GM23338 (cell line): ENCODE data around the gene HLA-DOA. TPM values are rescaled to one million over a fixed set of nuclear protein-coding genes. Genes with fewer than 3 reads are reported as not detected.
A peak's percentile ranks its signal among the peaks of the same experiment; 100 is the strongest.

Source experiments
- ATAC-seq: fragments of 200-7000 bp; cut with Tn5 transposase; 3 replicates; pipeline ENCODE4 v1.9.1; 2020
- DNase-seq: peaks from one replicate; pipeline ENCODE4 v3.0.0-alpha.2; 2015; ENCODE audit warnings: low spot score
- H2AFZ ChIP-seq: fragments of 200-600 bp; sonication (generic); 2 replicates; pipeline ENCODE4 v1.8.0; 2016; ENCODE audit warnings: antibody characterized with exemption, mild to moderate bottlenecking, moderate library complexity
- H3F3A ChIP-seq: fragments of 200-600 bp; sonication (generic); replicated peaks from 2 replicates; pipeline ENCODE4 v1.8.0; 2017; ENCODE audit warnings: antibody characterized with exemption, mixed run types, low read depth
- H3K27ac ChIP-seq: fragments of 200-600 bp; sonication (generic); 2 replicates; pipeline ENCODE4 v1.6.1; 2016; ENCODE audit warnings: low read depth
- H3K27me3 ChIP-seq: fragments of 200-600 bp; sonication (generic); 2 replicates; pipeline ENCODE4 v1.8.0; 2016; ENCODE audit warnings: mild to moderate bottlenecking, mixed run types, moderate library complexity; ENCODE audit not compliant: insufficient read depth
- H3K36me3 ChIP-seq: fragments of 200-600 bp; sonication (generic); 2 replicates; pipeline ENCODE4 v1.8.0; 2016; ENCODE audit warnings: mild to moderate bottlenecking; ENCODE audit not compliant: insufficient read depth
- H3K4me1 ChIP-seq: fragments of 200-600 bp; sonication (generic); 2 replicates; pipeline ENCODE4 v1.8.0; 2016; ENCODE audit warnings: mild to moderate bottlenecking, moderate library complexity; ENCODE audit not compliant: insufficient read depth
- H3K4me2 ChIP-seq: fragments of 200-600 bp; sonication (generic); 2 replicates; pipeline ENCODE4 v1.7.1; 2017; ENCODE audit warnings: mixed run types
- H3K4me3 ChIP-seq: fragments of 200-600 bp; sonication (generic); 2 replicates; pipeline ENCODE4 v1.6.1; 2016; ENCODE audit warnings: mixed run types
- H3K79me2 ChIP-seq: fragments of 200-600 bp; sonication (generic); replicated peaks from 2 replicates; pipeline ENCODE4 v1.8.0; 2017; ENCODE audit warnings: mild to moderate bottlenecking; ENCODE audit not compliant: insufficient read depth
- H3K9me2 ChIP-seq: fragments of 200-600 bp; sonication (generic); 2 replicates; pipeline ENCODE4 v1.8.0; 2017; ENCODE audit not compliant: insufficient read depth
- H4K20me1 ChIP-seq: fragments of 200-600 bp; sonication (generic); replicated peaks from 2 replicates; pipeline ENCODE4 v1.8.0; 2017; ENCODE audit warnings: mild to moderate bottlenecking; ENCODE audit not compliant: insufficient read depth
- H3K27ac Mint-ChIP-seq: 2 replicates; pipeline ENCODE4 v1.8.0; 2020; ENCODE audit warnings: inconsistent platforms, mild to moderate bottlenecking, moderate library complexity, mixed read lengths
- H3K27me3 Mint-ChIP-seq: 3 replicates; pipeline ENCODE4 v1.8.0; 2022; ENCODE audit warnings: low read depth, mild to moderate bottlenecking, moderate library complexity, mixed read lengths, inconsistent platforms; ENCODE audit not compliant: insufficient read depth, poor library complexity
- H3K36me3 Mint-ChIP-seq: 3 replicates; pipeline ENCODE4 v1.8.0; 2021; ENCODE audit warnings: low read depth, mild to moderate bottlenecking, inconsistent platforms, moderate library complexity, mixed read lengths
- H3K4me1 Mint-ChIP-seq: 3 replicates; pipeline ENCODE4 v1.8.0; 2020; ENCODE audit warnings: mild to moderate bottlenecking, inconsistent platforms, mixed read lengths
- H3K4me3 Mint-ChIP-seq: 3 replicates; pipeline ENCODE4 v1.8.0; 2021; ENCODE audit warnings: moderate library complexity, mild to moderate bottlenecking, inconsistent platforms, mixed read lengths
- H3K9me3 Mint-ChIP-seq: 3 replicates; pipeline ENCODE4 v1.8.0; 2020; ENCODE audit warnings: moderate library complexity, mild to moderate bottlenecking, inconsistent platforms, mixed read lengths
- EZH2 ChIP-seq: fragments of 200-600 bp; sonication (generic); IDR thresholded peaks from one replicate; pipeline ENCODE4 v1.8.0; 2017; ENCODE audit warnings: antibody characterized with exemption, mild to moderate bottlenecking, low read depth; ENCODE audit not compliant: unreplicated experiment
- EZH2phosphoT487 ChIP-seq: fragments of 200-600 bp; sonication (generic); IDR thresholded peaks from one replicate; pipeline ENCODE4 v1.8.1; 2018; ENCODE audit warnings: antibody characterized with exemption; ENCODE audit not compliant: unreplicated experiment
- JUNB ChIP-seq: IDR thresholded peaks from one replicate; pipeline ENCODE4 v1.6.1; 2016; ENCODE audit warnings: antibody characterized with exemption; ENCODE audit not compliant: unreplicated experiment
- NANOG ChIP-seq: IDR thresholded peaks from 2 replicates; pipeline ENCODE4 v1.6.1; 2016; ENCODE audit warnings: antibody characterized with exemption, borderline replicate concordance
- POLR2AphosphoS5 ChIP-seq: IDR thresholded peaks from 2 replicates; pipeline ENCODE4 v1.6.1; 2016; ENCODE audit warnings: antibody characterized with exemption, low read depth
- STAT1 ChIP-seq: IDR thresholded peaks from one replicate; pipeline ENCODE4 v1.6.1; 2016; ENCODE audit warnings: antibody characterized with exemption; ENCODE audit not compliant: unreplicated experiment
- ZNF114 ChIP-seq: fragments of 250-450 bp; sonication (Bioruptor Pico); IDR thresholded peaks from 2 replicates; pipeline ENCODE4 v1.5.0; 2020; ENCODE audit warnings: mild to moderate bottlenecking, moderate library complexity
- ZNF331 ChIP-seq: fragments of 250-450 bp; sonication (Bioruptor Pico); IDR thresholded peaks from 2 replicates; pipeline ENCODE4 v1.5.0; 2020; ENCODE audit warnings: low read depth, mild to moderate bottlenecking, moderate library complexity
- polyA plus RNA-seq: library from polyadenylated mRNA; unstranded; fragments of >200 nt; fragmentation: Nextera tagmentation; extraction: Ambion mirVana; gene quantifications from 2 replicates; pipeline ENCODE4 v1.2.1, GENCODE V29; 2016
- total RNA-seq: library from RNA; depleted of rRNA; stranded (reverse); fragments of >200 nt; shearing (Covaris generic); gene quantifications from 2 replicates; pipeline ENCODE4 v1.2.3, GENCODE V29; 2014
- TF ChIP-seq, protein P1 (sequence below): IDR thresholded peaks from 2 replicates; pipeline ENCODE4 v1.6.1; 2016; ENCODE audit warnings: antibody characterized with exemption
- TF ChIP-seq, protein P2 (sequence below), 2 experiments: fragments of 200-600 bp in 1 of 2; sonication (generic) in 1 of 2; conservative IDR thresholded peaks; 2 replicates each; pipeline versions ENCODE4 v1.5.1 to v1.6.1; 2016 to 2017; ENCODE audit warnings: antibody characterized with exemption in 2 of 2, low read depth in 2 of 2, mild to moderate bottlenecking in 2 of 2, moderate library complexity in 1 of 2
- TF ChIP-seq, protein P3 (sequence below): IDR thresholded peaks from one replicate; pipeline ENCODE4 v1.6.1; 2018; ENCODE audit warnings: antibody characterized with exemption; ENCODE audit not compliant: unreplicated experiment

Gene HLA-DOA
- total and polyA plus RNA-seq, 2 experiments from 2014 or later: 4.8 to 30.5 TPM

DNA sequence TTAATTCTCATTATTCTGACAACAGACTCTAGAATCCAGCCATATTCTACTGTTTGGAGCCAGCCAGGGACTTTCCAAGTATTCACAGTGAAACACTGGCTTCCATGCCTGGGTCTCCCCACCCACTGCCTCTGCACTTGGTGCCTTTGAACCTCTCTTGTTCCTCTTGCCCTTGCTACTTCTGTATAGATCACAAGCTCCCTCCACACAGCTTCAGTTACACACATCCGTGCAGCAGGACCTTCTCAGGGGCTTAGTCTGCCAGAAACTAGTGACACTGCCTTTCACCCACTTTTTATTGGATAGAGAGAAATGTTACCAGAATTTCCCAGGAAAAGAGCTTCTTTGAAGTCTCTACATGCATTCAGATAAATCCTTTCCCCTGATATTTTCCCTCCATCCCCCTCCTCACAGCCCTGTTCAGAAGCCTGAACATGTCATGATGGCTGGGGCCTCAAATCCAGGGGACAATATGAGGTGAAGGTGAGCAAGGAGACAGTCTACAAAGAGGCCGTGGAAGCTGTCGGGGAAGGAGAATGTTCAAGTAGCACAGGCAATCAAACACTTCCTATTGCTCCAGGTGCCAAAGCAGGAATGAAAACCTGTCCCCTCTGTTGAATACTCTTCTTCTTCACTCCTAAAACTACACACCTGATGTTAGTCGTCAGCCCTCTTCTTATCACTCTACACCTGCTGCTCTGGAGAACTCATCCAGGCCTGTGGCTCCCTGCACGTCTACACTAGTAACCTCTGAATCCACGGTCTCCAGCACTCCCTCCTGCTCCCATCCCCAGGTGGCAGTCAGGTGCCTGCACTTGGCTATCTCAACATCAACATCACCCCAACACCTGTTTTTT, 20.2 kb upstream of the HLA-DOA start:
- Mint-ChIP-seq H3K27ac (no peak overlapping the region), H3K27me3 (peaks cover 8% of the 10 kb centered on the region), H3K36me3 (no peaks in the 10 kb centered on the region), H3K9me3 (no peaks in the 10 kb centered on the region), H3K4me3 (no peak overlapping the region), H3K4me1 (peaks cover 12% of the 10 kb centered on the region)
- H3K4me3 ChIP-seq: no peak overlapping the region
- no peaks in the 10 kb centered on the region for H3K4me1 ChIP-seq
- H3K9me2 ChIP-seq: no peaks in the 10 kb centered on the region
- no peak overlapping the region for H3K4me2 ChIP-seq
- peak overlapping the region; percentile 61; the same call in 1 of the 2 replicates for H2AFZ ChIP-seq
- no peaks in the 10 kb centered on the region for H4K20me1 ChIP-seq
- peak; percentile 28 for DNase-seq
- H3K36me3 ChIP-seq: no peaks in the 10 kb centered on the region
- no peaks in the 10 kb centered on the region for H3K79me2 ChIP-seq
- no peaks in the 10 kb centered on the region for H3K27me3 ChIP-seq
- H3K27ac ChIP-seq: no peak overlapping the region
- ATAC-seq: peak; percentile 79
- H3F3A ChIP-seq: no peaks in the 10 kb centered on the region
- TF ChIP-seq, protein P1, sequence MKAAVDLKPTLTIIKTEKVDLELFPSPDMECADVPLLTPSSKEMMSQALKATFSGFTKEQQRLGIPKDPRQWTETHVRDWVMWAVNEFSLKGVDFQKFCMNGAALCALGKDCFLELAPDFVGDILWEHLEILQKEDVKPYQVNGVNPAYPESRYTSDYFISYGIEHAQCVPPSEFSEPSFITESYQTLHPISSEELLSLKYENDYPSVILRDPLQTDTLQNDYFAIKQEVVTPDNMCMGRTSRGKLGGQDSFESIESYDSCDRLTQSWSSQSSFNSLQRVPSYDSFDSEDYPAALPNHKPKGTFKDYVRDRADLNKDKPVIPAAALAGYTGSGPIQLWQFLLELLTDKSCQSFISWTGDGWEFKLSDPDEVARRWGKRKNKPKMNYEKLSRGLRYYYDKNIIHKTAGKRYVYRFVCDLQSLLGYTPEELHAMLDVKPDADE: no peak
- TF ChIP-seq, protein P2, sequence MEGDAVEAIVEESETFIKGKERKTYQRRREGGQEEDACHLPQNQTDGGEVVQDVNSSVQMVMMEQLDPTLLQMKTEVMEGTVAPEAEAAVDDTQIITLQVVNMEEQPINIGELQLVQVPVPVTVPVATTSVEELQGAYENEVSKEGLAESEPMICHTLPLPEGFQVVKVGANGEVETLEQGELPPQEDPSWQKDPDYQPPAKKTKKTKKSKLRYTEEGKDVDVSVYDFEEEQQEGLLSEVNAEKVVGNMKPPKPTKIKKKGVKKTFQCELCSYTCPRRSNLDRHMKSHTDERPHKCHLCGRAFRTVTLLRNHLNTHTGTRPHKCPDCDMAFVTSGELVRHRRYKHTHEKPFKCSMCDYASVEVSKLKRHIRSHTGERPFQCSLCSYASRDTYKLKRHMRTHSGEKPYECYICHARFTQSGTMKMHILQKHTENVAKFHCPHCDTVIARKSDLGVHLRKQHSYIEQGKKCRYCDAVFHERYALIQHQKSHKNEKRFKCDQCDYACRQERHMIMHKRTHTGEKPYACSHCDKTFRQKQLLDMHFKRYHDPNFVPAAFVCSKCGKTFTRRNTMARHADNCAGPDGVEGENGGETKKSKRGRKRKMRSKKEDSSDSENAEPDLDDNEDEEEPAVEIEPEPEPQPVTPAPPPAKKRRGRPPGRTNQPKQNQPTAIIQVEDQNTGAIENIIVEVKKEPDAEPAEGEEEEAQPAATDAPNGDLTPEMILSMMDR (conservative IDR thresholded peaks at IDR 0.05; ENCODE audit: low read depth in 2 of 2): peak in 1 of 2 experiments; percentile 31; a peak in 2 of 4 replicates

DNA sequence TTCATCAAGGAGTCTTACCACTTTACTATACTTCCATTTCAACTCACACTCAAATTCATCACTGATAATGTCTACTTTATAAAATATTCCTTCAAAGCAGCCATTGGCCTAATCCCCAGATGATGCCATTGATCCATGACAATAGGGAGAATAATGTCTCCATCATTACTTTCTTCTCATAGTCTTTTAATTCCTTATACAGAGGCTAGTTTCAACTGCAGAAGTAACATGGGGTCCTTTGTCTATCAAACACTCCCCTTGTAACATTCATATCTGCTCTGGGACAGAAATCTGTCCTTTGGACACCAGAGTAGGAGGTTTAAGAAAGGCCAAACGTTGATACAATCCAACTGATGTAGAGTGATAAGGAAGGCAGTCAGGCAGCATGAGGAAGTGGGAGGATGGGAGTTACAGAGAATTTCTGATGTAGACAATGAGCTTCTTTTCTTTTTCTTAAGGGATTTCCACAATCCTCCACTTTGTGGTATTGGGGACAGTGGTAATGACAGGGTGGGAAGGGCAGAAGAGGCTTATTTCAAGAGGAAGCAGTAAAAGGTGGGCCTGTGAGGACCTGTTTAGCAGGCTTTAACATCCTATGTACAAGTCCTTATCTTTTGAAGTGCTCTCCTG, 18.9 kb upstream of the HLA-DOA start:
- Mint-ChIP-seq H3K4me3 (no peak overlapping the region), H3K27me3 (peaks cover 6% of the 10 kb centered on the region), H3K4me1 (peaks cover 11% of the 10 kb centered on the region), H3K9me3 (no peaks in the 10 kb centered on the region), H3K27ac (no peak overlapping the region), H3K36me3 (no peaks in the 10 kb centered on the region)
- DNase-seq (no peak), ATAC-seq (no peak)
- Histone ChIP-seq H3K36me3 (no peaks in the 10 kb centered on the region), H3K4me3 (no peak overlapping the region), H3K4me1 (no peaks in the 10 kb centered on the region), H3K4me2 (no peak overlapping the region), H3K27ac (no peak overlapping the region), H3K79me2 (no peaks in the 10 kb centered on the region), H3F3A (no peaks in the 10 kb centered on the region), H2AFZ (no peak overlapping the region), H3K27me3 (no peaks in the 10 kb centered on the region), H4K20me1 (no peaks in the 10 kb centered on the region), H3K9me2 (no peaks in the 10 kb centered on the region; the same call in 1 of the 2 replicates)
- TF ChIP-seq, protein P3, sequence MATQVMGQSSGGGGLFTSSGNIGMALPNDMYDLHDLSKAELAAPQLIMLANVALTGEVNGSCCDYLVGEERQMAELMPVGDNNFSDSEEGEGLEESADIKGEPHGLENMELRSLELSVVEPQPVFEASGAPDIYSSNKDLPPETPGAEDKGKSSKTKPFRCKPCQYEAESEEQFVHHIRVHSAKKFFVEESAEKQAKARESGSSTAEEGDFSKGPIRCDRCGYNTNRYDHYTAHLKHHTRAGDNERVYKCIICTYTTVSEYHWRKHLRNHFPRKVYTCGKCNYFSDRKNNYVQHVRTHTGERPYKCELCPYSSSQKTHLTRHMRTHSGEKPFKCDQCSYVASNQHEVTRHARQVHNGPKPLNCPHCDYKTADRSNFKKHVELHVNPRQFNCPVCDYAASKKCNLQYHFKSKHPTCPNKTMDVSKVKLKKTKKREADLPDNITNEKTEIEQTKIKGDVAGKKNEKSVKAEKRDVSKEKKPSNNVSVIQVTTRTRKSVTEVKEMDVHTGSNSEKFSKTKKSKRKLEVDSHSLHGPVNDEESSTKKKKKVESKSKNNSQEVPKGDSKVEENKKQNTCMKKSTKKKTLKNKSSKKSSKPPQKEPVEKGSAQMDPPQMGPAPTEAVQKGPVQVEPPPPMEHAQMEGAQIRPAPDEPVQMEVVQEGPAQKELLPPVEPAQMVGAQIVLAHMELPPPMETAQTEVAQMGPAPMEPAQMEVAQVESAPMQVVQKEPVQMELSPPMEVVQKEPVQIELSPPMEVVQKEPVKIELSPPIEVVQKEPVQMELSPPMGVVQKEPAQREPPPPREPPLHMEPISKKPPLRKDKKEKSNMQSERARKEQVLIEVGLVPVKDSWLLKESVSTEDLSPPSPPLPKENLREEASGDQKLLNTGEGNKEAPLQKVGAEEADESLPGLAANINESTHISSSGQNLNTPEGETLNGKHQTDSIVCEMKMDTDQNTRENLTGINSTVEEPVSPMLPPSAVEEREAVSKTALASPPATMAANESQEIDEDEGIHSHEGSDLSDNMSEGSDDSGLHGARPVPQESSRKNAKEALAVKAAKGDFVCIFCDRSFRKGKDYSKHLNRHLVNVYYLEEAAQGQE: no peak
- TF ChIP-seq ZNF331 (CRISPR knock-in tag) (no peak), POLR2AphosphoS5 (no peak), EZH2phosphoT487 (no peak), NANOG (no peak), EZH2 (no peak), JUNB (no peak), STAT1 (no peak), ZNF114 (CRISPR knock-in tag) (no peak)
- TF ChIP-seq, protein P2 (conservative IDR thresholded peaks at IDR 0.05; ENCODE audit: low read depth in 2 of 2): no peak
- TF ChIP-seq, protein P1: no peak
